Endodermal cell (in vitro differentiated cells): Measurements from ENCODE around the gene KCTD17. TPM values are rescaled to one million over a fixed set of nuclear protein-coding genes. Genes with fewer than 3 reads are reported as not detected.

Experiments
- DNase-seq: peaks from one replicate; pipeline ENCODE4 v3.0.0-alpha.2; 2017
- H3K27ac ChIP-seq: 2 replicates; pipeline ENCODE4 v1.5.1; 2013; ENCODE audit warnings: mild to moderate bottlenecking, low read depth, low read length, moderate library complexity
- H3K27me3 ChIP-seq: 2 replicates; pipeline ENCODE4 v1.6.1; 2013; ENCODE audit warnings: mild to moderate bottlenecking, low read length, moderate library complexity; ENCODE audit not compliant: insufficient read depth, control insufficient read depth, poor library complexity, severe bottlenecking
- H3K36me3 ChIP-seq: 2 replicates; pipeline ENCODE4 v1.7.0; 2013; ENCODE audit warnings: mild to moderate bottlenecking, low read length, moderate library complexity; ENCODE audit not compliant: control insufficient read depth, insufficient read depth
- H3K4me1 ChIP-seq: one replicate; pipeline ENCODE4 v1.7.0; 2013; ENCODE audit warnings: low read length; ENCODE audit not compliant: control insufficient read depth, insufficient read depth
- H3K4me3 ChIP-seq: 2 replicates; pipeline ENCODE4 v1.5.1; 2013; ENCODE audit warnings: mild to moderate bottlenecking, low read length, moderate library complexity
- H3K9ac ChIP-seq: 2 replicates; pipeline ENCODE4 v1.6.1; 2013; ENCODE audit warnings: mild to moderate bottlenecking, low read length, moderate library complexity; ENCODE audit not compliant: poor library complexity, severe bottlenecking; ENCODE audit errors: extremely low read depth
- H3K9me3 ChIP-seq: 2 replicates; pipeline ENCODE4 v1.6.1; 2013; ENCODE audit warnings: mild to moderate bottlenecking, low read length, moderate library complexity; ENCODE audit not compliant: control insufficient read depth
- H3K27ac Mint-ChIP-seq: 2 replicates; pipeline ENCODE4 v1.8.0; 2020; ENCODE audit warnings: mixed read lengths
- H3K27me3 Mint-ChIP-seq: 2 replicates; pipeline ENCODE4 v1.8.0; 2021; ENCODE audit warnings: mild to moderate bottlenecking, mixed read lengths; ENCODE audit not compliant: insufficient read depth
- H3K36me3 Mint-ChIP-seq: 2 replicates; pipeline ENCODE4 v1.8.0; 2020; ENCODE audit warnings: low read depth, mixed read lengths
- H3K4me1 Mint-ChIP-seq: 2 replicates; pipeline ENCODE4 v1.8.0; 2020; ENCODE audit warnings: mixed read lengths
- H3K4me3 Mint-ChIP-seq: 2 replicates; pipeline ENCODE4 v1.8.0; 2020; ENCODE audit warnings: mild to moderate bottlenecking, moderate library complexity, mixed read lengths
- H3K9me3 Mint-ChIP-seq: 2 replicates; pipeline ENCODE4 v1.8.0; 2020; ENCODE audit warnings: mild to moderate bottlenecking, mixed read lengths
- CTCF ChIP-seq: fragments of 200-600 bp; sonication (generic); conservative IDR thresholded peaks from 2 replicates; pipeline ENCODE4 v1.5.0; 2021; ENCODE audit warnings: antibody characterized with exemption, mild to moderate bottlenecking
- WGBS, 2 experiments: methylation state at CpG; one replicate each; pipeline versions ENCODE4 v1.1.5 to v1.1.7; 2013; ENCODE audit warnings: missing lambda C conversion rate in 2 of 2, mixed read lengths in 1 of 2; ENCODE audit not compliant: insufficient coverage in 1 of 2, insufficient read length in 1 of 2; 5-methylcytosine and 5-hydroxymethylcytosine counted together
- total RNA-seq, 2 donors: library from RNA; stranded (reverse); fragmentation: NEBNext Ultra II Directional in 1 of 2; extraction: Animal tissue kit (Norgen Biotek cat#: 25700) in 1 of 2; gene quantifications; 2 replicates in 1 of 2; 3 replicates in 1 of 2; pipeline ENCODE4 v1.2.1, GENCODE V29; 2021

The KCTD17 gene
- total RNA-seq, 2 donors from 2014 or later = 35.4 to 37.0 TPM

- H3K4me3 Mint-ChIP-seq = no peak overlapping the region
Observed at GRCh38 chr22:37024339-37025157, 27.0 kb upstream of the KCTD17 start.

DNA sequence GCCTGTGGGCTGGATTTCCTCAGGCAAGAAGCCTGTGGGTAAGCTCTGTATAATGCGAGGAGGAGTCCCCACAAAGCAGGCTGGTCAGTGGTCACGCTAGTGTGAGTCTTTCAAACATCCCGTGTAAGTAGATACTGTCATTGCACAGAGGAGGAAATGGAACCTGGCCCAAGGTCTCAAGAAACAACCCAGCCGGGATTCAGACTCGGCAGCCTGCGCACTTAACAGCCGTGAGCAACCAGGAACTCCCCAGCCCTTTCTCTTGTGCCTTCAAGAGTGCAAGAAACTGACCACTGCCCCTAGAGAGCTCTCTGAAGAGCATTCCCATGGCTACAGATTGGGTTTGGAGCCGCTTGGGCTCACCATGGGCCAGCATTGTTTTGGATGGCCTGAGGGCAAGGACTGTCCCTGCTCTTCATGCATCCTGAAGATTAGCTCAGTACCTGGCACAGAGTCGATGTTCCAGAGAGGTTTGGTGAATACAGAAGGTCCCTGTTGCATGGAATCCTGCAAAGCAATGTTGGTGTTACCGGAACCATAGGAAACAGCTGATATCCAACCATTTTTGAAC lies 26.0 kb upstream of the KCTD17 start:
- TF ChIP-seq CTCF = no peak
- H3K9me3 ChIP-seq = no peaks in the 10 kb centered on the region
- 85 to 87% methylated on average over 10 of the region's 10 CpGs for WGBS, 2 experiments
- H3K9ac ChIP-seq = no peak overlapping the region
- H3K36me3 ChIP-seq = peaks cover 24% of the 10 kb centered on the region
- no peaks in the 10 kb centered on the region for H3K27me3 Mint-ChIP-seq
- DNase-seq = no peak
- no peak overlapping the region for H3K4me3 Mint-ChIP-seq
- no peaks in the 10 kb centered on the region for H3K4me1 Mint-ChIP-seq
- no peak overlapping the region for H3K27ac ChIP-seq
- H3K4me3 ChIP-seq = no peak overlapping the region
- no peaks in the 10 kb centered on the region for H3K4me1 ChIP-seq
- no peaks in the 10 kb centered on the region for H3K9me3 Mint-ChIP-seq
- H3K27ac Mint-ChIP-seq = no peak overlapping the region
- H3K36me3 Mint-ChIP-seq = peaks cover 40% of the 10 kb centered on the region
- H3K27me3 ChIP-seq = no peaks in the 10 kb centered on the region

More at GRCh38 chr22:37024339-37025157, 27.0 kb upstream of the KCTD17 start:
- Mint-ChIP-seq H3K4me1 (no peaks in the 10 kb centered on the region), H3K27ac (no peak overlapping the region), H3K9me3 (no peaks in the 10 kb centered on the region), H3K27me3 (no peaks in the 10 kb centered on the region), H3K36me3 (peaks cover 37% of the 10 kb centered on the region)
- no peak for TF ChIP-seq CTCF
- WGBS, 2 experiments = 95 to 96% methylated on average over 57 to 71 of the region's 71 CpGs
- no peaks in the 10 kb centered on the region for H3K4me1 ChIP-seq
- no peaks in the 10 kb centered on the region for H3K9me3 ChIP-seq
- no peaks in the 10 kb centered on the region for H3K27me3 ChIP-seq
- peaks cover 24% of the 10 kb centered on the region for H3K36me3 ChIP-seq
- H3K9ac ChIP-seq = no peak overlapping the region
- H3K4me3 ChIP-seq = no peak overlapping the region
- no peak for DNase-seq
- no peak overlapping the region for H3K27ac ChIP-seq

- H3K27ac Mint-ChIP-seq = no peak overlapping the region
- no peak for TF ChIP-seq CTCF
- Histone ChIP-seq H3K4me3 (no peak overlapping the region), H3K9ac (no peak overlapping the region), H3K9me3 (no peaks in the 10 kb centered on the region), H3K27me3 (no peaks in the 10 kb centered on the region), H3K36me3 (peaks cover 24% of the 10 kb centered on the region), H3K4me1 (no peaks in the 10 kb centered on the region), H3K27ac (no peak overlapping the region)
- H3K36me3 Mint-ChIP-seq = peaks cover 38% of the 10 kb centered on the region
- no peak overlapping the region for H3K4me3 Mint-ChIP-seq
- 94 to 96% methylated on average over 4 to 5 of the region's 5 CpGs for WGBS, 2 experiments
- H3K9me3 Mint-ChIP-seq = no peaks in the 10 kb centered on the region
- no peaks in the 10 kb centered on the region for H3K27me3 Mint-ChIP-seq
- no peak for DNase-seq
- H3K4me1 Mint-ChIP-seq = no peaks in the 10 kb centered on the region
Observed at GRCh38 chr22:37026325-37026724, 25.2 kb upstream of the KCTD17 start.
